HG02973 (cell line): Measurements from ENCODE around the gene SORL1.
"Not testable (repeated sequence)": the region's sequence is repeated elsewhere in the genome, so short reads cannot be mapped to it uniquely, and the experiment has no call there.

Experiments
- ATAC-seq: cut with Tn5 transposase; IDR thresholded peaks from one replicate; pipeline ENCODE4 v1.9.1; 2021; ENCODE audit warnings: moderate library complexity; ENCODE audit not compliant: unreplicated experiment

The SORL1 gene

GRCh38 chr11:121451986-121452608 is at the start of gene SORL1:
SORL1 (plus strand) TSS chr11:121452314; CDS start chr11:121452332, 18 bp downstream.
- ATAC-seq, result peak; percentile 57

GRCh38 chr11:121405646-121406045 is 46.5 kb upstream of the SORL1 start:
- no peak for ATAC-seq

GRCh38 chr11:121406291-121406690 is 45.8 kb upstream of the SORL1 start:
- ATAC-seq, result no peak

GRCh38 chr11:121408830-121409229 is 43.3 kb upstream of the SORL1 start:
- ATAC-seq, result no peak

- not testable (repeated sequence) for ATAC-seq
Measured at GRCh38 chr11:121410041-121410440, 42.1 kb upstream of the SORL1 start.

GRCh38 chr11:121411330-121411729 is 40.8 kb upstream of the SORL1 start:
- not testable (repeated sequence) for ATAC-seq

- no peak for ATAC-seq
Measured at GRCh38 chr11:121412000-121412587, 40.0 kb upstream of the SORL1 start.

GRCh38 chr11:121412711-121413415 is 39.3 kb upstream of the SORL1 start:
- no peak for ATAC-seq

GRCh38 chr11:121414141-121414913 is 37.8 kb upstream of the SORL1 start:
- ATAC-seq, result no peak

- no peak for ATAC-seq
Measured at GRCh38 chr11:121415856-121416255, 36.3 kb upstream of the SORL1 start.

- peak; percentile 46 for ATAC-seq
Measured at GRCh38 chr11:121417055-121417551, 35.0 kb upstream of the SORL1 start.

- ATAC-seq, result no peak
Measured at GRCh38 chr11:121417607-121418006, 34.5 kb upstream of the SORL1 start.

- ATAC-seq, result no peak
Measured at GRCh38 chr11:121418625-121419114, 33.4 kb upstream of the SORL1 start.

- ATAC-seq, result no peak
Measured at GRCh38 chr11:121419836-121420235, 32.3 kb upstream of the SORL1 start.

- no peak for ATAC-seq
Measured at GRCh38 chr11:121420398-121420797, 31.7 kb upstream of the SORL1 start.

- ATAC-seq, result no peak
Measured at GRCh38 chr11:121421149-121421901, 30.8 kb upstream of the SORL1 start.

- ATAC-seq, result no peak
Measured at GRCh38 chr11:121422675-121423074, 29.4 kb upstream of the SORL1 start.

- no peak for ATAC-seq
Measured at GRCh38 chr11:121425828-121426227, 26.3 kb upstream of the SORL1 start.

GRCh38 chr11:121426476-121427399 is 25.4 kb upstream of the SORL1 start:
- no peak for ATAC-seq
